Endothelial cell of umbilical vein (primary cell): Measurements from ENCODE around the gene LRSAM1.

Source experiments
- CTCF ChIP-seq, 2 donors: IDR thresholded peaks; 1 replicate in 1 of 2; 2 replicates in 1 of 2; pipeline ENCODE4 v1.5.1; 2011; ENCODE audit warnings: low read length in 2 of 2, mild to moderate bottlenecking in 2 of 2, moderate library complexity in 2 of 2, control low read depth in 1 of 2, inconsistent platforms in 1 of 2, low read depth in 1 of 2; ENCODE audit not compliant: insufficient read depth in 1 of 2; ENCODE audit errors: extremely low read depth in 1 of 2
- EZH2 ChIP-seq: IDR thresholded peaks from 2 replicates; pipeline ENCODE4 v1.6.1; 2012; ENCODE audit warnings: borderline replicate concordance, low read depth, mild to moderate bottlenecking, moderate library complexity, low read length, inconsistent platforms; ENCODE audit not compliant: severe bottlenecking
- GATA2 ChIP-seq: IDR thresholded peaks from 2 replicates; pipeline ENCODE4 v1.7.0; 2011; ENCODE audit warnings: low read depth, mild to moderate bottlenecking, moderate library complexity, mixed read lengths, low read length; ENCODE audit not compliant: insufficient read length, insufficient read depth
- JUN ChIP-seq: IDR thresholded peaks from 2 replicates; pipeline ENCODE4 v1.6.1; 2011; ENCODE audit warnings: borderline replicate concordance, low read depth; ENCODE audit not compliant: insufficient read length, insufficient read depth
- MAX ChIP-seq: IDR thresholded peaks from 2 replicates; pipeline ENCODE4 v1.6.1; 2011; ENCODE audit not compliant: insufficient read depth, insufficient read length
- MYC ChIP-seq: IDR thresholded peaks from one replicate; pipeline ENCODE4 v1.6.1; 2011; ENCODE audit warnings: mild to moderate bottlenecking, low read depth, low read length
- POLR2A ChIP-seq: IDR thresholded peaks from 2 replicates; pipeline ENCODE4 v1.6.1; 2012; ENCODE audit warnings: low read depth, mild to moderate bottlenecking, control low read depth, low read length
- POLR2AphosphoS5 ChIP-seq: IDR thresholded peaks from 2 replicates; pipeline ENCODE4 v1.6.1; 2012; ENCODE audit warnings: low read depth, mild to moderate bottlenecking, control low read depth, low read length, moderate library complexity; ENCODE audit not compliant: insufficient read depth

GRCh38 chr9:127500399-127500798, 49.1 kb downstream of the LRSAM1 start:
- TF ChIP-seq POLR2A, result no peak
- TF ChIP-seq CTCF (IDR thresholded peaks at IDR 0.05; ENCODE audit: extremely low read depth in 1 of 2, insufficient read depth in 1 of 2, low read depth in 1 of 2, low read length in 2 of 2), result no peak
- TF ChIP-seq EZH2, result no peak
- no peak for TF ChIP-seq POLR2AphosphoS5
- TF ChIP-seq JUN, result no peak
- no peak for TF ChIP-seq MYC
- no peak for TF ChIP-seq GATA2
- TF ChIP-seq MAX, result no peak
